AG09309 (cell line): ENCODE measurements around the gene SLCO3A1.
"Not testable (repeated sequence)": the region's sequence is repeated elsewhere in the genome, so short reads cannot be mapped to it uniquely, and the experiment has no call there.

Experiments
- DNase-seq: peaks from one replicate; pipeline ENCODE4 v3.0.0-alpha.2; 2010; ENCODE audit warnings: low read depth
- H3K4me3 ChIP-seq: 2 replicates; pipeline ENCODE4 v1.5.1; 2011; ENCODE audit warnings: mild to moderate bottlenecking, low read depth, low read length, moderate library complexity; ENCODE audit not compliant: control insufficient read depth
- TF ChIP-seq, protein P1 (sequence below): IDR thresholded peaks from 2 replicates; pipeline ENCODE4 v1.5.1; 2011; ENCODE audit warnings: mild to moderate bottlenecking, low read depth, low read length, inconsistent platforms; ENCODE audit not compliant: insufficient read depth, control insufficient read depth; ENCODE audit errors: missing control alignments

Gene SLCO3A1

GRCh38 chr15:91954292-91954691 is 100.8 kb downstream of the SLCO3A1 start:
- TF ChIP-seq, protein P1, sequence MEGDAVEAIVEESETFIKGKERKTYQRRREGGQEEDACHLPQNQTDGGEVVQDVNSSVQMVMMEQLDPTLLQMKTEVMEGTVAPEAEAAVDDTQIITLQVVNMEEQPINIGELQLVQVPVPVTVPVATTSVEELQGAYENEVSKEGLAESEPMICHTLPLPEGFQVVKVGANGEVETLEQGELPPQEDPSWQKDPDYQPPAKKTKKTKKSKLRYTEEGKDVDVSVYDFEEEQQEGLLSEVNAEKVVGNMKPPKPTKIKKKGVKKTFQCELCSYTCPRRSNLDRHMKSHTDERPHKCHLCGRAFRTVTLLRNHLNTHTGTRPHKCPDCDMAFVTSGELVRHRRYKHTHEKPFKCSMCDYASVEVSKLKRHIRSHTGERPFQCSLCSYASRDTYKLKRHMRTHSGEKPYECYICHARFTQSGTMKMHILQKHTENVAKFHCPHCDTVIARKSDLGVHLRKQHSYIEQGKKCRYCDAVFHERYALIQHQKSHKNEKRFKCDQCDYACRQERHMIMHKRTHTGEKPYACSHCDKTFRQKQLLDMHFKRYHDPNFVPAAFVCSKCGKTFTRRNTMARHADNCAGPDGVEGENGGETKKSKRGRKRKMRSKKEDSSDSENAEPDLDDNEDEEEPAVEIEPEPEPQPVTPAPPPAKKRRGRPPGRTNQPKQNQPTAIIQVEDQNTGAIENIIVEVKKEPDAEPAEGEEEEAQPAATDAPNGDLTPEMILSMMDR: no peak
- H3K4me3 ChIP-seq: no peak overlapping the region
- no peak for DNase-seq

DNA sequence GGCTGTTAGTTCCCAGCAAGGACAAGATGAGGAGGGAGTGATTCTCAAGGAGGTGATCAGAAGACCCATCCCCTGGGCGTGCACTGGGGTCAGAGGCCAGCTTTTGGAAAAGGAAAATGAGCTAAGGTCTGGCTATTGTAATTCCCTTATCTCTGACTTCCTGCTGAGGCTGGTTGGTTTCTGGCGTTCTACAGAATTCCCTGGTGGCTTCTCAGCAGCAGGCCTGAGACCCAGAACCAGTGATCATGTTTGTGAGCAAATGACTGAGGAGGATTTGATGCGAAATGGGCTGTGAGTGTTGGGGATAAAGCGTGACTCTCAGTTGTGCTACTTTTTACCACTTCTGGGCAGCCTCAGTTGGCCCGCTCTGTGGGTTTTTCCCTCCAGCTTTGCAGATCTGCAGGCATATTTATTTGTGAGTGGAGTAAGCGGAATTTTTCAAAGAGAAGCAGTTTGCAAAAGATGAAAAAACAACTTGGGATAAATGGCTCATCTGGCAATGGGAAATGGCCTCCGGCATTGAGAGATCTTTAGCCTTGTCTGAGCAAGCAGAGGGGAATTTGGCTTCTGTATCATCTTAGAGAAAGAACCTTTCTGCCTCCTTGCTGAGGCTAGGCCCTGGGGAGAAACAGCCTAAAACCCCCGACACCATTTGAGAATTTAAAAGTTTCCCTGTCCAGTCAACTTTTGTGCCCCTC is 102.7 kb downstream of the SLCO3A1 start:
- H3K4me3 ChIP-seq: no peak overlapping the region
- TF ChIP-seq, protein P1: no peak
- DNase-seq: no peak

- DNase-seq: no peak
- TF ChIP-seq, protein P1: no peak
- no peak overlapping the region for H3K4me3 ChIP-seq
Observed at GRCh38 chr15:91961357-91961756, 107.8 kb downstream of the SLCO3A1 start.

- not testable (repeated sequence) for H3K4me3 ChIP-seq, DNase-seq
Observed at GRCh38 chr15:91963747-91964146, 110.2 kb downstream of the SLCO3A1 start.

- TF ChIP-seq, protein P1: no peak
- no peak overlapping the region; the same call in 1 of the 2 replicates for H3K4me3 ChIP-seq
- DNase-seq: peak; percentile 63
Observed at GRCh38 chr15:91965501-91966193, 112.1 kb downstream of the SLCO3A1 start.

DNA sequence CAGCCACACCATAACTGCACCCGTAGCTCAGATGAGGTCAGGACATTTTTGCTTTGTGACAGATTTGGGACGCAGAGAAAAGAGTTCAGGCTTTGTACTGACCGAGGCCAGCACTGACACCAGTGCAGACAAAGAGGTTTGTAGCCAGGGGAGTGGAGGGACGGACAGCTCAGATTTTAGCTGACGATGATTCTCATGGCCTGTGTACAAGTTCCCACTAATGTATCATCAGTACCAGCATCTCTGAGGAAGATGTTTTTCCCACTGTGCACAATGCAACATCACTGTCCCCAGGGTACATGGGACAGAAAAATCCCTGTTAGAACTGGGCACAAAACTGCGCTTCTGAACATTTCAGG is 112.7 kb downstream of the SLCO3A1 start:
- H3K4me3 ChIP-seq: no peak overlapping the region; the same call in 1 of the 2 replicates
- DNase-seq: no peak
- TF ChIP-seq, protein P1: no peak

GRCh38 chr15:91967935-91968606 is 114.6 kb downstream of the SLCO3A1 start:
- no peak for DNase-seq
- TF ChIP-seq, protein P1: no peak
- no peak overlapping the region for H3K4me3 ChIP-seq
